Subcutaneous abdominal adipose tissue (tissue), 5 donors: Measurements from ENCODE around the gene BUB1B.

Source experiments
- H3K27ac ChIP-seq: one replicate; pipeline ENCODE4 v1.7.0; 2013; ENCODE audit warnings: low read depth, mild to moderate bottlenecking, inconsistent platforms, low read length, moderate library complexity
- H3K27me3 ChIP-seq, 5 donors: one replicate each; pipeline ENCODE4 v1.7.0; 2013; ENCODE audit warnings: low read length in 5 of 5, inconsistent platforms in 1 of 5; ENCODE audit not compliant: control insufficient read depth in 5 of 5, insufficient read depth in 4 of 5
- H3K36me3 ChIP-seq, 5 donors: one replicate each; pipeline ENCODE4 v1.7.0; 2013; ENCODE audit warnings: low read length in 5 of 5; ENCODE audit not compliant: control insufficient read depth in 5 of 5, insufficient read depth in 5 of 5
- H3K4me1 ChIP-seq, 5 donors: one replicate each; pipeline ENCODE4 v1.7.0; 2013; ENCODE audit warnings: low read length in 5 of 5, mild to moderate bottlenecking in 3 of 5, moderate library complexity in 1 of 5; ENCODE audit not compliant: control insufficient read depth in 5 of 5, insufficient read depth in 5 of 5
- H3K4me3 ChIP-seq, 5 donors: one replicate each; pipeline ENCODE4 v1.7.0; 2013; ENCODE audit warnings: low read length in 5 of 5, low read depth in 1 of 5
- H3K9ac ChIP-seq, 5 donors: one replicate each; pipeline ENCODE4 v1.7.0; 2013; ENCODE audit warnings: low read length in 5 of 5, mild to moderate bottlenecking in 4 of 5, moderate library complexity in 3 of 5
- H3K9me3 ChIP-seq, 5 donors: one replicate each; pipeline ENCODE4 v1.7.0; 2013; ENCODE audit warnings: low read length in 5 of 5; ENCODE audit not compliant: control insufficient read depth in 5 of 5
- donor health status: healthy.
- donor health status: healthy.
- donor health status: healthy.
- donor health status: healthy.
- donor health status: healthy.

The BUB1B gene

GRCh38 chr15:40244961-40245523 is 84.2 kb downstream of the BUB1B start:
- Histone ChIP-seq H3K27me3 (peaks cover 0 to 13% (median 7%) of the 10 kb centered on the region in 5 donors), H3K9ac (no peak overlapping the region), H3K4me3 (no peak overlapping the region), H3K27ac (no peak overlapping the region), H3K9me3 (no peaks in the 10 kb centered on the region), H3K36me3 (no peaks in the 10 kb centered on the region), H3K4me1 (peaks cover 0 to 2% (median 0%) of the 10 kb centered on the region in 5 donors)

GRCh38 chr15:40245666-40246450 is 85.0 kb downstream of the BUB1B start:
- H3K27ac ChIP-seq: no peak overlapping the region
- H3K9me3 ChIP-seq: no peaks in the 10 kb centered on the region
- no peak overlapping the region for H3K9ac ChIP-seq
- H3K4me1 ChIP-seq: peaks cover 0 to 3% (median 0%) of the 10 kb centered on the region in 5 donors
- peaks cover 0 to 8% (median 3%) of the 10 kb centered on the region in 5 donors for H3K27me3 ChIP-seq
- H3K36me3 ChIP-seq: no peaks in the 10 kb centered on the region
- H3K4me3 ChIP-seq: no peak overlapping the region

- Histone ChIP-seq H3K27me3 (peaks cover 0 to 3% (median 0%) of the 10 kb centered on the region in 5 donors), H3K9me3 (no peaks in the 10 kb centered on the region), H3K36me3 (no peaks in the 10 kb centered on the region), H3K4me3 (no peak overlapping the region), H3K27ac (no peak overlapping the region), H3K4me1 (peaks cover 0 to 6% (median 3%) of the 10 kb centered on the region in 5 donors), H3K9ac (no peak overlapping the region)
Observed at GRCh38 chr15:40246496-40247280, 85.8 kb downstream of the BUB1B start.

- Histone ChIP-seq H3K4me1 (peaks cover 0 to 14% (median 10%) of the 10 kb centered on the region in 5 donors), H3K36me3 (no peaks in the 10 kb centered on the region), H3K9me3 (no peaks in the 10 kb centered on the region), H3K27ac (no peak overlapping the region), H3K27me3 (peaks cover 0 to 3% (median 0%) of the 10 kb centered on the region in 5 donors), H3K4me3 (no peak overlapping the region), H3K9ac (no peak overlapping the region)
Observed at GRCh38 chr15:40247406-40247971, 86.6 kb downstream of the BUB1B start.

- Histone ChIP-seq H3K27me3 (peaks cover 0 to 5% (median 0%) of the 10 kb centered on the region in 5 donors), H3K4me1 (peaks cover under 1 to 21% (median 17%) of the 10 kb centered on the region in 5 donors), H3K4me3 (no peak overlapping the region), H3K9ac (no peak overlapping the region), H3K9me3 (no peaks in the 10 kb centered on the region), H3K27ac (no peak overlapping the region), H3K36me3 (no peaks in the 10 kb centered on the region)
Observed at GRCh38 chr15:40248006-40248783, 87.3 kb downstream of the BUB1B start.

GRCh38 chr15:40249477-40250303 is 88.8 kb downstream of the BUB1B start:
- H3K27me3 ChIP-seq: peaks cover 0 to 18% (median 5%) of the 10 kb centered on the region in 5 donors
- H3K9me3 ChIP-seq: no peaks in the 10 kb centered on the region
- H3K9ac ChIP-seq: peak overlapping the region in 1 of 5 donors; percentile 14
- peaks cover 4 to 26% (median 23%) of the 10 kb centered on the region in 5 donors for H3K4me1 ChIP-seq
- no peak overlapping the region for H3K27ac ChIP-seq
- H3K36me3 ChIP-seq: no peaks in the 10 kb centered on the region
- H3K4me3 ChIP-seq: no peak overlapping the region

GRCh38 chr15:40250304-40250656 is 89.4 kb downstream of the BUB1B start:
- H3K9ac ChIP-seq: no peak overlapping the region
- no peak overlapping the region for H3K4me3 ChIP-seq
- H3K9me3 ChIP-seq: no peaks in the 10 kb centered on the region
- H3K4me1 ChIP-seq: peaks cover 4 to 26% (median 23%) of the 10 kb centered on the region in 5 donors
- H3K27ac ChIP-seq: no peak overlapping the region
- peaks cover 0 to 21% (median 10%) of the 10 kb centered on the region in 5 donors for H3K27me3 ChIP-seq
- H3K36me3 ChIP-seq: no peaks in the 10 kb centered on the region

GRCh38 chr15:40250771-40251483 is 90.1 kb downstream of the BUB1B start:
- no peak overlapping the region for H3K27ac ChIP-seq
- H3K36me3 ChIP-seq: no peaks in the 10 kb centered on the region
- peaks cover 4 to 26% (median 23%) of the 10 kb centered on the region in 5 donors for H3K4me1 ChIP-seq
- no peak overlapping the region for H3K9ac ChIP-seq
- no peak overlapping the region for H3K4me3 ChIP-seq
- no peaks in the 10 kb centered on the region for H3K9me3 ChIP-seq
- H3K27me3 ChIP-seq: peaks cover 0 to 25% (median 10%) of the 10 kb centered on the region in 5 donors
